ENCODE results near the gene UGT1A5.

The UGT1A5 gene

DNA sequence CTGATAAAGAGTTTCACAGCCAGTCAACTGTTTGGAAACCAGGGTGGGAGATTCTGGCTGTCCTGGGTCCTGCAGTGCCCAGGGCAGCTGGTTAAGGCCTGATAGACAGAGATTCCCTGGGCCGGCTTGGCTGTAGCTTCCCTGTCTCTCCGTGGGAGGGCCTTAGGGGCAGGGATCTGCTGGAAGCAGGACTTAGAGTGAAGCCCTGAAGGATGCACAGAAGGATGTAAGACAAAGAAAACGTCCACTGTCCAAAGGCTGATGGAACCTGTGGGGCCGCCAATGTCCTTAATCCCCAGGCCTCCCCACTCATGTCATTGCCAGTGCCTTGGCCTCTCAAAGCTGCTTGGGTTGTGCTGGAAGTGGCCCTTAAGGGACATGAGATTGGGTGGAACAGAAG, 98.4 kb downstream of the UGT1A5 start:
- DNase-seq = peak; percentile 3

DNA sequence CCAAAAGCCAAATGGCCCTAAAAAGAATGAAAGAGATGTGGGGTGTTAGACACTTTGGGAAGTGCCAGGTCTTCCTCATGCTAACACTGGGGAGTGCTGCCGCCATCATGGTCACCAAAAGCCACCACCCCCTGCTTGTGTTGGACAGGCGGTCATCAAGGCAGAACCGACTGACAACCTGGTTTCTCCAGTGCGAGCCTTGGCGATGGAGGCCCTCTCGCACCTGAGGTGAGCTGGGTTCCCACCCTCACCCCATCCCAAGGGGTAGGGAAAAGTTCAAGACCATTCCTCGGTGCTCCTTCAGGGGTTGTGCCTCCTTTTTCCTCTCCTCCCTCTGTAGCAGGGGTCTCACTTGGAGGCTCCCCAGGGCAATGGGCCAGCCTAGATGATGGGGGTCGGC, 99.0 kb downstream of the UGT1A5 start:
- no peak for DNase-seq

DNA sequence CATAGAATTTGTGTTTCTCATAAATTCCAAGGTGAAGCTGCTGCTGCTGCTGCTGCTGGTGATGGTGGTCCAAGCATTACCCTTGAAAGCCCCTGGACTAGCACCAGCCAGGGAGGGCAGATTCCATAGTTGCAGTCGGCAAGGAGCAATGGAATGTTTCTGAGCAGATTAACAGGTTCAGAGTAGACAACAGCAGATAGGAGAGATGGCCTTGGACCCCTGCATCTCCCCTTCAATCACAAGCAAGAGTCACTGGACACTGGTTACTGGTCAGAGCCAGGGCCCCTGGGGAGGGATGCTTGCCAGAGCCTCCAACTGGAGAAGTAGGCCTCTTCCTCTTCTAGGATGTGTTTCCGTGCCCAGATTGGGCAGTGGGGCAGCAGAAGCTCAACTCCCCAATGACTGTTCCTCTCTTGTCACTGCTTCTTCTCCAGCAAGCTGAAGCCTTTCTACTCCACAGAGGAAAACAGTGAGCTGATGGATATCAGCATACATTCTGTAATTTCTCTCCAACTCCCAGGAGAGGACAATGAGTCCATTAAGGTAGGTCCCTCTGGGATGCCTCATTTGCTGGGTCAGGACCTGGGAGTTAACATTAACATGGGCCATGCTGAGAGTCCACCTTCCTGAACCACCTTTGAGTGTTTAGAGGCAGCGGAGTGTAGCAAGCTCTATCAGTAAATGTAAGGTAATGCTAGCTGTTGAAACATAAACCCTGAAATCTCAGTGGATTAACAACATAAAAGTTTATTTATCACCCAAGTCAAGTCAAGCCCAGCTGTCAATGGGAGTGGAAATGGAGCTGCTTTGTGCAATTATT, 100.7 kb downstream of the UGT1A5 start:
- no peak for DNase-seq

DNA sequence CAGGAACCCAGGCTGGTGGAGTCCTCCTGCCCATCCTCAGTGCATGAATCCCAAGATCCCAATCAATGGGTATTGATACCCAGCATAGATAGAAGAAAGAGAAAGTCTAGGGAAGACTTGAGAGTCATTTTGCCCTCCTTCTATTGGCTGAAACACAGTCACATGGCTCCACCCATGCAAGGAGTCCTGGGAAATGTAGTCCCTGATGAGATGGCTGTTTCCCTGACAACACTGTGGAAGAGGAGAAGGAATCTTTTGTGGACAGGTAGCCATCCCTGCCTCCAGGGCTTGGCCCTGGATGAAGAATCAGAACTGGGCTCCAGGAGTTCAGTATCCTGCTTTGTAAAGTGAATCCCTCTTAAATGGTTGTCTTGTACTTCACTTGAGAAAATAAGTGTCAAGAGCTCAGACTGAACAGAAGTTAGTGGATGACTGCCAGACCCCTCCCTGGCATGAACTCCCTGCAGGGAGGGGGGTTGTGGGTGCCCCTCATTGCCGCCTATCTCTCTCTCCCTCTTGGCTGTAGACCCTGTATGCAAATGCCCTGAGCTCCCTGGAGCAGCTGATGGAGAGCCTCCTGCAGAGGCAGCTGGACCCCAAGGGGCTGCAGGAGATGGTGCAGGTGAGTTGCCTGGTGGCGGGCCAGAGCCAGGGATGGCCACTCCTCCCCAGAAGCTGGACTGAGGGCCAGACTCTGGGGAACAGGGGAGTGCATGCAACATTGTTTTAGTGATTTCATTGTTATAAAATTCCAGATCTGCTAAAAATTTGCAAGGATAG, 101.5 kb downstream of the UGT1A5 start:
- no peak for DNase-seq

DNA sequence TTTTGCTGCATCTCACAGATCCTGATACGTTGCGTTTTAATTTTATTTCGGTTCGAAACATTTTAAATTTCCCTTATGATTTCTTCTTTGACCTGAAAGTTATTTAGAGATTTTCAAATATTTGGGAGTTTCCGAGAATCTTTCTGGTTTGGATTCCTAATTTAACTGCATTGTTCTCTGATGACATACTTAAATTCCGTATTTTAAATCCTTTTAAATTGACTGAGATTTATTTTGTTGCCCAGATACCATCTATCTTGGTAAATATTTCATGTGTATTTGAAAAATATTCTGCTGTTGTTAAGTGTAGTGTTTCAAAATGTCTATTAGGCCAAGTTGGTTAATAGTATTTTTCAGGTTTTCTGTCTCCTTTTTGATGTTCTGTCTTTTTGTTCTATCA, 103.2 kb downstream of the UGT1A5 start:
- DNase-seq = no peak

DNA sequence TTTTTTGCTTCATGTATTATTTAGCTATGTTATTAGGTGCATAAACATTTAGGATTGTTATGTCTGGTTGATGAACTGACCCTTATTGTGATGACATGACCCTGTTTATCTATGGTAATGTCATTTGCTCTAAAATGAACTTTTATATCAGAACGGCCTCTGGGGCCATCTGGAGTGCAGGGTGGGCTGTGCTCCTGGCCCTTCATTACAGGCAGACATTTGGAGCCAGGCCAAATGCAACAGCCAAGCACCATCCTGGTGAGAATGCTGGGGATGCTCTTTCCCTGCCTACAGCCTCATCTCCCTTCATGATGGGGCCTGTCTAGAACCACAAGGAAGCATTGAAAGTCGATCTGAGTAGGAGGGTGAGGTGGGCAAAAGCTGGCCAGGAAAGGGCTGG, 103.6 kb downstream of the UGT1A5 start:
- DNase-seq = no peak

DNA sequence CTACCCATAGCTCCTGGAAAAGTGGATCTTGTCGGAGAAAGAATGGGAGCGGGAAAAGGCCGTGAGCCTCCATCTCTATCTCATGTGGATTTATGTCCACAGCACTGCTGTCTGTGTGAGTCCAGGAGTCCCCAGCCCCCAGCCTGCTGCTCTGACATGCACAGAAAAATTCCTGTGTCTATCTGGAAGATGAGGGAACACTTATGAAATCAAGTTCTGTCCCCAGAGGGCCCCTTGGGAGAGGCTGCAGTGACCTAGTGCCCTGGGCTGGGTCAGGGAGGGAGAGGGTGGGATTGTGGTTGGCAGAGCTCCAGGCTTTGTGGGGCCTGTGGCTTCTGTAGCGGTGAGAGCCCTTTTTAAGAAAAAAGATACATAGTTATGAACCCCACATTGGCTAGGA, 104.1 kb downstream of the UGT1A5 start:
- no peak for DNase-seq

DNA sequence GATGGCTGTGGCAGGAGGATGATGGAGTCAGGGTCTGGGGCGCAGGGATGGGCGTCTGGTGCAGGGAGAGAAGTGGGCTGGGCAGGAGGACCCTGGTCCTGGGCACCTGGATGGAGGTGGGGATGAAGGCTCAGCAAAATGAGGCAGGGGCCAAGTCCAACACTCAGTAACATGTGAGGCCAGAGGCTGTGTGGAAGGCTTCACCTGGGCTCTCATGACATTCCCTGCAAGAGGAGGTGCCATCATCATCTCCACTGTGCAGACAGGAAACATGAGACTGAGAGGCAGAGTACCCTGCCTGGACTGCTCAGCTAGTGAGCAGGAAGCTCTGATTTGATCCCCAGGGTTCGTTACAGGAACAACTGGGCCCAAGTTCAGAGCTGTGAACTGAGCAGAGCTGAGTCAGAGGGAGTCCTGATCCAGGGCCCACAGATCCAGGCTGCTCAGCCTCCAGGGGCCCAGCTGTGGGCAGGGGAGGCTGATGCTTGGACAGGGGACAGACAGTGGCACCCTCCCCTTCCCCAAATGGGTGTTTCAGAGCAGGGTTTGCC, 104.7 kb downstream of the UGT1A5 start:
- DNase-seq = no peak

DNA sequence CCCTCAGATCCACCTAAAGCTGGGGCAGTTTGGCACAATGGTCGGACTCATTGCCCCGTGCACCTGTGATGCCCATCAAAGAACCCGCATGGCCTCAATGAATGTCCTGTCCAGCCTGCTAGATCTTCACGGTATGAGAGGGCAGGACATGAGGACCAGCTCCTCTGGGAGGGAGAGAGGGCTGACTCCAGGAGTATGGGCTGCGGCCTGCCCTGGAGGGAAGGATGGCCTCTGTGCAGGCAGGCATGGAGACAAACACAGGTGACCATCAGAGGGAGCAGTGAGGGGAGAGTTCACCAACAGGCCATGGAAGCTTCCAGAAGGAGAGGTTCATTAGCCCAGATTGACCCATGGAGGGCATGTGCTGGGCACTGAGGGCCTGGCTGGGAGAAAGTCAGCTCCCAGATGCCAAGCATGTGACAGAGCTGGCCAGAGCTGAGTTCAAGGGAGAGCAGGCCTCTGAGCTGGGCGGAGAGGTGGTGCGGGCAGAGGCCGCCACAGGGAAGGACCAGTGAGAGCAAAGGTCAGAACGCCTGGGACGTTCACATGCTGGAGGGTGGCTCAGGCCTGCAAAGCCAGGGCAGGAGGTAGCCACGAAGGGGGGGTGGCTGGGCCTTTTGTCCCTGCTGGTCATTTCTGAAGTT, 105.4 kb downstream of the UGT1A5 start:
- no peak for DNase-seq

DNA sequence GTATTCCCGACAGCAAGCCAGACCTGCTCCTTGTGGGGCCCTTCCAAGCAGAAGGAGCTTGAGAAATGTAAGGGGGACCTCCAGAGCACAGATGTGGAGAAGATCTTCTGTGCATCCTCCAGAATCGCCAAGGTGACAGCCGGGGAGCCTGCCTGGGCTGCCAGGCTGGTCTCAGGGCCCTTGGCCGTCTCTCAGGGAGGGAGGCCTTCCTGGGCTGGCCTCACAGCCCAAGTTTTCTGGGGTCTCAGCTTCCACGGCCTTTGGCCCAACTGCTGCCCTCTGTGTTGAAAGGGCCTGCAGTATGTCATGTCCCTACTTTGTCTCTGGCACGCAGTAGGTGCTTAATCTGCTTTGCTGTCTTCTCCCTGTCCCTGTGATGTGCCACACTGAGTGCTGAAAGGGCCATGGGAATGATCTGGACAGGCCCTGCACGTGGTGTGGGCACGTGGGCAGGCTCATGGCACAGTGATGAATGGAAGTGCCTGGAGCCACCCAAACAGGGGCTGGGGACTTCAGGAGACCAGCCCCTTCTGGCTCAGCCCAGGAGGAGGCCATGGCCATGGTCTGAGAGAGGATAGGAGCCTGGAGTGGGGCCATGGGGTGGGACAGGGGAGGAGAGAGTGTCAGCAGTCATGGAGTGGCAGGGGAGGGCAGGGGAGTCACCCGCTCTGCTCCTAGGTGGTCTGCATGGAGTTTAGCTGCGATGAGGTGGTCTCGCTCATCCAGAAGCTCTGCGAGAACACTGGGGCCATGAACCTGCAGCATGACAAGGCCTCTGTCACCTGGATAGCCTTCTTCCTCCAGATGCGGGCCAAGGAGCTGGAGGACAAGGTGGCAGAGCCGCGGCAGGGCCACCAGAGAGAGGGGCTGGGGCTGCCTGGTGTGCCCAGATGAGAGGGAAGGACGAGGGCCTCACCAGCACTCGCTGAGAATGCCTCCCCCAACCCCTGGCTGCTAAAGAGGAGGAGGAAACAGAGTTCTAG, 106.2 kb downstream of the UGT1A5 start:
- DNase-seq = no peak

DNA sequence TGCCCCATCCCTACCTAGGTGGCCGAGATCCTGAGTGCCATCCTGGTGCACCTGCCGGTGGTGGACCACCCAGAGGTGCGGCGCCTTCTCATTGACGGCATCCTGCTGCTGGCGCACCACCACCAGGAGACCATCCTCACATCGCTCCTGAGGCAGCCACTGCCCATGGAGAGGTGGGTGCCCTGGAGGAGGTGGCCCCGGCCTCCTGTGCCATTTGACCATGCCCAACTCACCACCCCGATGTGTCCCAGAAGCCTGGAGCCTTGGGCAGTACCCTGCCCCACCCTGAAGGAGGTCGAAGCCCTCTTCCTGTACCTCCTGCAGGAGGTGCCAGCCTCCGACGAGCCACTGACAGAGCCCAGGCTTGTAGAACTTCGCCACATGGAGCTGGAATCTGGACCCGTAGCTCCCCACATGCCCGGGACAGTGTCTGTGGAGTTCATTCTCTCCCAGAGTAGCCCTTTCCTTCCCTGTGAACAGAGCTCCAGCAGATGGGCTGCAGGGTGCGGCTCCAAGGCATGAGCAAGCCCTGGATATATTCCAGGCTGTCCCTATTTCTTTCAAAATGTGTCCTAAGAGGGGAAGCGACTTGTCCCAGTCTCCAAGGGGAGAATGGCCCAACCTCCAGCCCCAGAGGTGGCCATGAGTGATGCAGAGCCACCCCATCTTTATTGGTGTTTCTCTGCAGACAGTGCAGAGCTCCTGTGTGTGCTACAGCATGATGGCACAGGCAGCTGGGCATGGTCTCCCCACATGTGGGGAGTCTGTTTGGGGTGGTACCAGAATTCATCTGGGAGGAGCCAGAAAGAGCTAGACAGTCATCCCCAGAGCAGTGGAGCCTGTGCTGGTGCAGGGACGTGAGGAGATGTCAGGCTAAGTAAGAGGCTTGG, 107.4 kb downstream of the UGT1A5 start:
- DNase-seq = no peak

DNA sequence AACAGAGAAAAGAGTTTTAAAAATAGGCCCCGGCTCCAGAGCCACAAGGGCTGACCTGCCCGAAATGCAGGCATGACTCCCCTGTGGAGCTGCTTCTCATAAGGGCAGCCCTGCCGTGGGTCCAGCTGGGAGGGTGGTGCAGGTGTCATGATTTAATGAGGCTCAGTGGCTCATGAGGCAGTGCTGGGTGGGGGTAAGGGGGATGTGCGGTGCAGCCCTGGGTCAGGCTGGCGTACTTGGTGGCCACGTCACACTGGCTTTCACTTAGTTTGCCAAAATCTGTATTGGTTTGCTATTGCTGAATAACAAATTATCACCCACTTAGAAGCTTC, 108.0 kb downstream of the UGT1A5 start:
- peak; percentile 3 for DNase-seq

DNA sequence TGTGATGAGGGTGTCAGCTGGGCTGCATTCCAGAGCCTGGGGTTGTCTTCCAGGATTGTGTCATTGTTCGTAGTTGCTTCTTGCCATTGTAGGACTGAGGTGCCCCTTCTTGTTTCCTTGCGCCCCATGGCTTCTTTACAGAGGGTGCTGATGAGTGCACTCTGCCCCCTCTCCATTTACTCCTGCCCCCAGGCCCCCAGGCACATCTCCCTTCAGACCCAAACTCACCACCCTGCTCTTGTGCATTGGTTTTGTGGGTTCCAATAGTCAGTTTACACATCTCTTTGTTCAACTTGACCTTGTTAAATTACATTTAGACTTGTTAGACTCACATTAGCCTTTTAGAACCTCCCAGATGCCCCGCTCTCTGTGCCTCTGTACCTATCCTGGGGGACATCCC, 108.5 kb downstream of the UGT1A5 start:
- peak; percentile 2 for DNase-seq

DNA sequence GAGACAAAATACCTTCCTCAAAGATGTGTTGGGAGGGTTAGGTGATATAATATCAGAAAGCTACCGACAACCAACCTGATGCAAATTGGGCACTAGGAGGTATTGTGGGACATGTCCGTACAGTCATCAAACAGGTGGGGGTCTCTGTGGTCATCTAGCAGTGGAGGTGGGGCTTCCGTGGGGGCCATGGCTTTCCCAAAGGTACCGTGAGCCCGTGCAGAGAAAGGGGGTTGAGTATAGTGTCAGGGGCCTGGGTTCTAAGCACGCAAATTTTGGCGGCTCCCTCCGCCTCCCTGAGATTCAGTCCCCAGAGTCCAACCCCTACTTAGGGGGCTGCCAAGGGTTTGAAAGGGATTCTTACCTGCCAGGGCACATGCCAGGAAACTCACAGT, 109.0 kb downstream of the UGT1A5 start:
- peak; percentile 5 for DNase-seq

DNA sequence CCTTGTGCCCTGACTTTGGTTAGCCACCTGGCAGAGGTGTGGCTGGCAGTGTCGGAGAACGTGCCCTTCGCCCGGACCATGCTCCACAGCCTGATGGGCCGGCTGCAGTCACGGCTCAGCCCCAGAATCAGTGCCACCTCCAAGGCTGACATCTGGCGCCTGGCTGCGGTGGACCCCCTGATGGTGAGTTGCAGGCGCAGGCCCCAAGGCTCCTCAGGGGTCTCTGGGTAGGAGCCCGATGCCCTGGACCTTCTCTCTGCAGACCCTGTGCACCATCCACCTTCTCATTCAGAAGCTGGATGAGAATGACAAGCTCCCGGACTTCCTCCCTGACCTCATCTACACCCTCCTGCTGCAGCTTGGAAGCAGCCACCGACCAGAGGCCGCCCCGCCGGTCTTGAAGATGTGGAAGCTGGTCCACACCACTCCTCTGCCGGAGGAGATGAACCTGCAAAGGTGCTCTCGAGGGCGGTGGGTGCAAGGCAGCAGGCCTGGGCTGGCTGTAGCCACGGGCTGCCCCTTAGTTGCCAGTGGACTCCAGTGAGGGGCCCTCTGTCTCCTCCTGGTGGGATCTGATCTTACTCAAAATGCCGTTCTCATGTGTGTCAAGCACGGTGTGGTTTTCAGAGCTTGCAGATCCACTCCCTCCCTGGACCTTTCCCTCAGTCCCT, 109.5 kb downstream of the UGT1A5 start:
- peak; percentile 4 for DNase-seq
